PC-9 (cell line): Measurements from ENCODE around the gene GRN.

Source experiments
- CTCF ChIP-seq: fragments of 200-600 bp; sonication (generic); conservative IDR thresholded peaks from 2 replicates; pipeline ENCODE4 v1.6.1; 2017; ENCODE audit warnings: mixed run types, antibody characterized with exemption, mild to moderate bottlenecking, moderate library complexity
- EZH2 ChIP-seq: fragments of 200-600 bp; sonication (generic); IDR thresholded peaks from 2 replicates; pipeline ENCODE4 v1.8.0; 2017; ENCODE audit warnings: antibody characterized with exemption, low read depth

- no peak for TF ChIP-seq CTCF
- no peak for TF ChIP-seq EZH2
Measured at GRCh38 chr17:44356241-44356640, 11.1 kb downstream of the GRN start.
